OCI-LY1 (cell line): ENCODE measurements around the gene CNTNAP2.

Experiments
- H2AFZ ChIP-seq: fragments of 200-600 bp; sonication (generic), shearing (Covaris generic); 2 replicates; pipeline ENCODE4 v1.6.0; 2014; ENCODE audit warnings: antibody characterized with exemption, mild to moderate bottlenecking, low read length
- H3F3A ChIP-seq: fragments of 200-600 bp; sonication (generic), shearing (Covaris generic); 2 replicates; pipeline ENCODE4 v1.6.0; 2014; ENCODE audit warnings: mild to moderate bottlenecking, antibody characterized with exemption, low read length, moderate library complexity; ENCODE audit not compliant: insufficient read depth
- H3K27ac ChIP-seq: fragments of 200-600 bp; sonication (generic); 2 replicates; pipeline ENCODE4 v1.5.1; 2014; ENCODE audit warnings: low read length, mixed run types, mild to moderate bottlenecking, low read depth; ENCODE audit not compliant: poor library complexity, severe bottlenecking
- H3K27me3 ChIP-seq: fragments of 200-600 bp; sonication (generic); 2 replicates; pipeline ENCODE4 v1.6.0; 2014; ENCODE audit warnings: antibody characterized with exemption, mild to moderate bottlenecking, low read length, moderate library complexity; ENCODE audit not compliant: insufficient read depth
- H3K36me3 ChIP-seq: fragments of 200-600 bp; sonication (generic); 2 replicates; pipeline ENCODE4 v1.6.1; 2014; ENCODE audit warnings: mild to moderate bottlenecking, antibody characterized with exemption, low read length, moderate library complexity, mixed read lengths; ENCODE audit not compliant: insufficient read depth
- H3K4me1 ChIP-seq: fragments of 200-600 bp; sonication (generic); 2 replicates; pipeline ENCODE4 v1.5.1; 2014; ENCODE audit warnings: mild to moderate bottlenecking, low read length, moderate library complexity; ENCODE audit not compliant: insufficient read depth, severe bottlenecking
- H3K4me2 ChIP-seq: fragments of 200-600 bp; sonication (generic), shearing (Covaris generic); 2 replicates; pipeline ENCODE4 v1.6.1; 2014; ENCODE audit warnings: low read length
- H3K4me3 ChIP-seq: fragments of 200-600 bp; sonication (generic); 2 replicates; pipeline ENCODE4 v1.5.1; 2014; ENCODE audit warnings: low read length, low read depth, mild to moderate bottlenecking, mixed read lengths; ENCODE audit not compliant: poor library complexity, severe bottlenecking
- H3K79me2 ChIP-seq: fragments of 200-600 bp; shearing (Covaris generic); 2 replicates; pipeline ENCODE4 v1.6.1; 2016; ENCODE audit warnings: mixed run types, low read length, mixed read lengths; ENCODE audit not compliant: insufficient read depth
- H3K9ac ChIP-seq: fragments of 200-600 bp; sonication (generic), shearing (Covaris generic); 2 replicates; pipeline ENCODE4 v1.6.1; 2014; ENCODE audit warnings: mild to moderate bottlenecking, low read length, mixed read lengths
- H3K9me2 ChIP-seq: fragments of 200-600 bp; sonication (generic), shearing (Covaris generic); 2 replicates; pipeline ENCODE4 v1.6.1; 2014; ENCODE audit warnings: low read depth, mild to moderate bottlenecking, low read length, mixed read lengths
- H3K9me3 ChIP-seq: fragments of 200-600 bp; shearing (Covaris generic); 2 replicates; pipeline ENCODE4 v1.6.1; 2014; ENCODE audit warnings: low read length, mixed read lengths
- H4K20me1 ChIP-seq: fragments of 200-600 bp; sonication (generic), shearing (Covaris generic); 2 replicates; pipeline ENCODE4 v1.6.0; 2016; ENCODE audit warnings: mild to moderate bottlenecking, low read length; ENCODE audit not compliant: insufficient read depth
- CTCF ChIP-seq: fragments of 200-600 bp; sonication (generic), shearing (Covaris generic); IDR thresholded peaks from 2 replicates; pipeline ENCODE4 v1.5.1; 2017; ENCODE audit warnings: mild to moderate bottlenecking, antibody characterized with exemption, low read length, moderate library complexity, mixed read lengths
- EZH2 ChIP-seq: fragments of 200-600 bp; sonication (generic), shearing (Covaris generic); IDR thresholded peaks from 2 replicates; pipeline ENCODE4 v1.8.0; 2017; ENCODE audit warnings: borderline replicate concordance, mixed run types, mild to moderate bottlenecking, antibody characterized with exemption, low read length, moderate library complexity, mixed read lengths

Gene CNTNAP2

GRCh38 chr7:147535701-147536111 is 1419.1 kb downstream of the CNTNAP2 start:
- no peaks in the 10 kb centered on the region for H4K20me1 ChIP-seq
- no peaks in the 10 kb centered on the region for H3K9me2 ChIP-seq
- H3K27ac ChIP-seq: no peak overlapping the region
- peaks cover 5% of the 10 kb centered on the region for H3K4me1 ChIP-seq
- H2AFZ ChIP-seq: no peak overlapping the region
- TF ChIP-seq EZH2 (no peak), CTCF (no peak)
- no peaks in the 10 kb centered on the region for H3K9me3 ChIP-seq
- no peaks in the 10 kb centered on the region for H3F3A ChIP-seq
- no peak overlapping the region for H3K4me2 ChIP-seq
- no peaks in the 10 kb centered on the region for H3K27me3 ChIP-seq
- H3K4me3 ChIP-seq: no peak overlapping the region
- H3K36me3 ChIP-seq: no peaks in the 10 kb centered on the region
- no peak overlapping the region for H3K9ac ChIP-seq
- no peaks in the 10 kb centered on the region for H3K79me2 ChIP-seq

DNA sequence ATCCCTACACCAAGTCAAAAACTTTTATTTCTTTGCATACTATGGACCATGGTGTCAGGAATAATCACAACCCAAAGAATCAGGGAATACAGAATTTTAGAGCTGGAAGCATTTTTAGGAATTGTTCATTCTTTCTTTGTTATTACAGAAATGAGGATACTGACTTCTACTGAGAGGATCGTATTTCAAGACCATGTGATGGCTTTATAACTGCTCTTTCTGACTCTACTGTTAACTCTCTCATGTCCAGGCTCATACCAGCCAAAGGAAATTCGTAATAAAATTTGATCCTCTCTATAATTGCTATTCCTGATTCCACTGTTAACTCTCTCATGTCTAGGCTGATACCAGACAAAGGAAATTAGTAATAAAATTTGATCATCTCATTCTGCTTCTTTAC is 1423.1 kb downstream of the CNTNAP2 start:
- H2AFZ ChIP-seq: no peak overlapping the region
- no peaks in the 10 kb centered on the region for H3K27me3 ChIP-seq
- no peak overlapping the region for H3K9ac ChIP-seq
- H3K9me2 ChIP-seq: no peaks in the 10 kb centered on the region
- no peak overlapping the region for H3K4me2 ChIP-seq
- H3K4me3 ChIP-seq: no peak overlapping the region
- H4K20me1 ChIP-seq: no peaks in the 10 kb centered on the region
- no peak overlapping the region for H3K27ac ChIP-seq
- H3K79me2 ChIP-seq: no peaks in the 10 kb centered on the region
- H3F3A ChIP-seq: no peaks in the 10 kb centered on the region
- no peaks in the 10 kb centered on the region for H3K36me3 ChIP-seq
- no peak for TF ChIP-seq CTCF
- no peak for TF ChIP-seq EZH2
- peaks cover 16% of the 10 kb centered on the region; the same call in 1 of the 2 replicates for H3K9me3 ChIP-seq
- H3K4me1 ChIP-seq: peaks cover 5% of the 10 kb centered on the region

- H4K20me1 ChIP-seq: no peaks in the 10 kb centered on the region
- H3K79me2 ChIP-seq: no peaks in the 10 kb centered on the region
- no peak overlapping the region for H3K9ac ChIP-seq
- no peak overlapping the region for H3K4me2 ChIP-seq
- H3K9me2 ChIP-seq: no peaks in the 10 kb centered on the region
- no peak overlapping the region for H2AFZ ChIP-seq
- no peak overlapping the region for H3K27ac ChIP-seq
- peaks cover 5% of the 10 kb centered on the region for H3K4me1 ChIP-seq
- TF ChIP-seq CTCF (no peak), EZH2 (no peak)
- peaks cover 16% of the 10 kb centered on the region; the same call in 1 of the 2 replicates for H3K9me3 ChIP-seq
- H3K4me3 ChIP-seq: no peak overlapping the region
- no peaks in the 10 kb centered on the region for H3K27me3 ChIP-seq
- no peaks in the 10 kb centered on the region for H3K36me3 ChIP-seq
- no peaks in the 10 kb centered on the region for H3F3A ChIP-seq
Measured at GRCh38 chr7:147540743-147541142, 1424.1 kb downstream of the CNTNAP2 start.
